ENCODE measurements around the gene NRL. TPM values are rescaled to one million over a fixed set of nuclear protein-coding genes. Genes with fewer than 3 reads are reported as not detected.
A peak's percentile ranks its signal among the peaks of the same experiment; 100 is the strongest.

Gene NRL
- polyA plus RNA-seq, 3 donors: 1.1 to 1.5 (median 1.3) TPM

GRCh38 chr14:24054324-24054641 lies 60.5 kb downstream of the NRL start:
- H3K79me2 ChIP-seq (ENCODE audit: insufficient read depth, low read length): no peaks in the 10 kb centered on the region
- H3K27ac Mint-ChIP-seq: no peak overlapping the region
- intact Hi-C loops (cut with micrococcal nuclease): no loop called here

GRCh38 chr14:24053548-24054323 lies 61.0 kb downstream of the NRL start:
- Histone ChIP-seq H3K4me3 (replicated peaks in 1 of 3; ENCODE audit: low read depth in 2 of 3, low read length in 3 of 3) (no peak overlapping the region), H4K20me1 (ENCODE audit: insufficient read depth, low read length) (no peaks in the 10 kb centered on the region), H3K9ac (ENCODE audit: insufficient read depth, low read length, poor library complexity, severe bottlenecking) (no peak overlapping the region), H3K4me2 (replicated peaks; ENCODE audit: extremely low read depth, low read length, poor library complexity, severe bottlenecking) (no peak overlapping the region), H3K4me1 (ENCODE audit: control insufficient read depth in 1 of 2, insufficient read depth in 2 of 2, low read length in 2 of 2) (peaks cover 28 to 35% of the 10 kb centered on the region in 2 donors), H3K27ac (ENCODE audit: low read depth in 1 of 2, low read length in 2 of 2) (no peak overlapping the region), H3K9me3 (replicated peaks in 1 of 2; ENCODE audit: control insufficient read depth in 1 of 2, insufficient read depth in 1 of 2, low read length in 2 of 2) (no peaks in the 10 kb centered on the region), H3K36me3 (replicated peaks in 1 of 2; ENCODE audit: control insufficient read depth in 1 of 2, insufficient read depth in 2 of 2, low read length in 2 of 2) (no peaks in the 10 kb centered on the region), H3K79me2 (ENCODE audit: insufficient read depth, low read length) (no peaks in the 10 kb centered on the region), H2AFZ (ENCODE audit: insufficient read depth, low read depth, low read length, poor library complexity, severe bottlenecking) (no peak overlapping the region), H3K27me3 (ENCODE audit: control insufficient read depth in 2 of 2, insufficient read depth in 2 of 2, low read length in 2 of 2) (peaks cover 0 to 19% of the 10 kb centered on the region in 2 donors)
- peaks cover 0 to 2% of the 10 kb centered on the region in 2 donors for H3K36me3 Mint-ChIP-seq
- peaks cover 15 to 38% (median 27%) of the 10 kb centered on the region in 3 donors for H3K27me3 Mint-ChIP-seq (ENCODE audit: low read depth in 3 of 3)
- 93% methylated on average over 8 of the region's 10 CpGs for WGBS (ENCODE audit: insufficient coverage)
- peak overlapping the region; percentile 41 to 81 for H3K4me3 Mint-ChIP-seq
- no peak overlapping the region for H3K27ac Mint-ChIP-seq
- TF ChIP-seq CTCF (IDR thresholded peaks at IDR 0.05): no peak
- H3K9me3 Mint-ChIP-seq: peaks cover 0 to 3% (median 0%) of the 10 kb centered on the region in 7 donors
- DNase-seq: no peak
- peaks cover 37% of the 10 kb centered on the region for H3K4me1 Mint-ChIP-seq
- intact Hi-C loops (cut with micrococcal nuclease): no loop called here

More at GRCh38 chr14:24054324-24054641, 60.5 kb downstream of the NRL start:
- no peak for DNase-seq
- Histone ChIP-seq H3K4me2 (replicated peaks; ENCODE audit: extremely low read depth, low read length, poor library complexity, severe bottlenecking) (no peak overlapping the region), H3K4me1 (ENCODE audit: control insufficient read depth in 1 of 2, insufficient read depth in 2 of 2, low read length in 2 of 2) (peaks cover 22 to 29% of the 10 kb centered on the region in 2 donors), H2AFZ (ENCODE audit: insufficient read depth, low read depth, low read length, poor library complexity, severe bottlenecking) (no peak overlapping the region), H4K20me1 (ENCODE audit: insufficient read depth, low read length) (no peaks in the 10 kb centered on the region), H3K4me3 (replicated peaks in 1 of 3; ENCODE audit: low read depth in 2 of 3, low read length in 3 of 3) (no peak overlapping the region), H3K36me3 (replicated peaks in 1 of 2; ENCODE audit: control insufficient read depth in 1 of 2, insufficient read depth in 2 of 2, low read length in 2 of 2) (no peaks in the 10 kb centered on the region), H3K9ac (ENCODE audit: insufficient read depth, low read length, poor library complexity, severe bottlenecking) (no peak overlapping the region), H3K9me3 (replicated peaks in 1 of 2; ENCODE audit: control insufficient read depth in 1 of 2, insufficient read depth in 1 of 2, low read length in 2 of 2) (no peaks in the 10 kb centered on the region), H3K27me3 (ENCODE audit: control insufficient read depth in 2 of 2, insufficient read depth in 2 of 2, low read length in 2 of 2) (peaks cover 0 to 19% of the 10 kb centered on the region in 2 donors), H3K27ac (ENCODE audit: low read depth in 1 of 2, low read length in 2 of 2) (no peak overlapping the region)
- peaks cover 15 to 38% (median 27%) of the 10 kb centered on the region in 3 donors for H3K27me3 Mint-ChIP-seq (ENCODE audit: low read depth in 3 of 3)
- H3K4me1 Mint-ChIP-seq: peaks cover 32% of the 10 kb centered on the region
- WGBS (ENCODE audit: insufficient coverage): no CpG with 5 or more reads among the region's 6 CpGs
- H3K9me3 Mint-ChIP-seq: peaks cover 0 to 3% (median 0%) of the 10 kb centered on the region in 7 donors
- no peak for TF ChIP-seq CTCF (IDR thresholded peaks at IDR 0.05)
- no peak overlapping the region for H3K4me3 Mint-ChIP-seq
- peaks cover 0 to 2% of the 10 kb centered on the region in 2 donors for H3K36me3 Mint-ChIP-seq

Data from CD14-positive monocyte (primary cell).